Hindlimb muscle (tissue), 1 donor: ENCODE results near the gene PRKACB. TPM values are rescaled to one million over a fixed set of nuclear protein-coding genes. Genes with fewer than 3 reads are reported as not detected.
"Not testable (repeated sequence)": the region's sequence is repeated elsewhere in the genome, so short reads cannot be mapped to it uniquely, and the experiment has no call there.

Experiments used
- DNase-seq: peaks from one replicate; pipeline ENCODE4 v3.0.0-alpha.2; 2013
- polyA plus RNA-seq: library from polyadenylated mRNA; unstranded; fragments of 120-200 nt; gene quantifications from one replicate; pipeline ENCODE4 v1.2.1, GENCODE V29; 2013; ENCODE audit not compliant: insufficient read length

PRKACB gene
- polyA plus RNA-seq, 1 donor, result 21.3 TPM

DNA sequence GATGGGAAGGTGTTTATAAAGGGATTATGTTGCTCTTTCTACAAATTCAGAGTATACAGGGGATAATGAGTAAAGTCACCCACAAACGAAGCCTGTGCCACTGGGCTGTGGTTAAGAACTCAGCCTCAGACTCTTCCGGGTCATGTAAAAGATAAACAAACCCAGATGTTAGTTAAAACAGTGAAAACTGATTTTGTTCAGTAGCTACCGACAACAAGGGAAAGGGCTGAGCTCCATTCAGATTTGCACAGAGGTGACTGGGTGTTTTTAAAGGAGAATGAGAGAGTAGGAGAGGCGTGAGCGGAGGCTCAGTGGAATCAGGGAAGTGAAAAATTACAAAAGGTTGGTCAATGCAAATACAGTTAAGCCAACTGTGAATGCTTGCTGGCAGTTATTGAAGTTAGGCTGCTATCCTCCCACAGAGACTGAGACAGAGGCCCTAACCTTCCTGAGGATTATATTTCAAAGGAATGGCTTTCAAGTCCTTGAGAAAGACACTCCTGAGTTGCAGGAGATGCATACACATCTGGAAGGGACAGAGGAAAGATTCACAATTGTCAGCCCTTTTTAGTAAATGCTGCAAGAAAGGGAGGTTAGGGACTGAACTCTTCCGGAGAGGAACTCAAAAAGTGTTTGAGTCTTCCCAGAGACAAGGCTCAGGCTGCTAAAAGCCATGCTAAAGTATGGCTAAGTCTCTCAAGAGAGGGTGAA lies 127.5 kb downstream of the PRKACB start:
- peak; percentile 15 for DNase-seq

GRCh38 chr1:84272401-84272800 lies 128.3 kb downstream of the PRKACB start:
- DNase-seq, result no peak

DNA sequence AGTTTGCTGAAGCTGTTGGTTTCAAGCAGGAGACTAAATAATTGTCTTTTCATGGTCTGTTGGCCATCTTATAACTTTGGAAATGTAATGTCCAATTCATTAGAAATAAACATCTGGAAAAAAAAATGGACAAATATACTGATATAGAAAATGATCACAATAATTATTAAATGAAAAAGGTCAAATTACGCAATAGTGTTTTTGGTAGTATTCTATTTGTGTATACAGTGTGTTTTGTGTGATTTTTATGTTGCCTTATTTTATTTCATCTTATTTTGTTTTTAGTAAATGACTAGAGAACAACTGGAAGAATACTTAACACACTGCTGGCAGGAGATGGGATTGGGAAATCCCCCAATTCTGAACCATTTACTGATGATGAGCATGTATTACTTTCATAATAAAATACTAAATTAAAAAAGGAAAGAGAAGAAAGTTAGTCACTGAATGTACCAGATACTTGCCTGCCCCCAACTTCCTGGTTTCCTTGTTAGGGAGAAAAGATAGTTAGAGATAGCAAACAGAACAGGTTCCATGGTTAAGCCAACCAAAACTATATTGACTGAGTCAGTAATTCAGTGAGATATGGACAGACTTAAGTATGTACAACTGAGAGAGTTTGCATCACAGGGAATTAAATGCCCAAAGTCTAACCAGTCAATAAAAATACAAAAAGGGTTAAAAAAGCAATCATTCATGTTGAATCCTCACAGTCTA lies 133.4 kb downstream of the PRKACB start:
- DNase-seq, result peak; percentile 26

- no peak for DNase-seq
Observed at GRCh38 chr1:84278905-84279304, 134.8 kb downstream of the PRKACB start.

- DNase-seq, result no peak
Observed at GRCh38 chr1:84280912-84281311, 136.8 kb downstream of the PRKACB start.

DNA sequence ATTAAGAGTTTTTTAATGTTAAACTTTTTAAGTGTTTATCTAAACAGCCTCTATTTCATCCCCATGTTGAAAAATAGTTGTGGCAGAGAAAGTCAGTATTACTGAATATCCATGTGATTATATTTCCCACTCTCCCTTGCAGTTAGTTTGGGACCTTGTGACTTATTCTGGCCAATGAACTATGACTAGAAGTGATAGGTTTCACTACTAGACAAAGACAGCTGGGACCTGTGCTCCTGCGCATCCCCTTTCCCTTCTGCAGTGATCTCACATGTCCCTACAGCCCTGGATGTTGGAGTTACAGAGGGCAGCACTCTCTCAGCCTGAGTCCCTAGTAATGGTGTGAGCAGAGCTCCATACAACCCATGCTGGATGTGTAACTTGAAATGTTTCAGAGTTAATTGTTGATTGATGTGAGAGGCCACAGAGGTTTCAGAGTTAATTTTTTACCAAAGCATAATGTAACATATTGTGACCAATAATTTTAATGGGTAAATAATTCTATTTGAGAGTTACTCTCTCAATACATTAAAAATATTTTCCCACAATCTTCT lies 138.8 kb downstream of the PRKACB start:
- no peak for DNase-seq

GRCh38 chr1:84283381-84283780 lies 139.3 kb downstream of the PRKACB start:
- no peak for DNase-seq

DNA sequence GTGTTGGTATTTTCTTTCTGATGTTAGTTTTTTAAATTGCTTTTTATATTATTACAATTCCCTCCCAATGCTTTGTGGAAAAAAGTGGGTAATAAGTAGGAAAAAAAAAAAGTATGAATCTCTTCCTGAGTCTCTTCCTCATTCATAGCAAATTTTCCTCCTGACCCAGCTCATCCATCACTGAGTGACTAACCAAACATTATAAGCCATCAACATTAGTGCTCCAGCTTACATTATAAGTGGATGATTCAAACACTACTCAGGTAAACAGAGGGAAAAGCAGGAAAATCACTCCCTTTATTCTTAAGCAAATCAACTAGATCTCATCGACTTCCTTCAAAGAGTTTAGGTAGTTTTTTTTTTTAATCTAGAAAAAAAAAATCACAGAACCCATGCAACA lies 142.0 kb downstream of the PRKACB start:
- no peak for DNase-seq

DNA sequence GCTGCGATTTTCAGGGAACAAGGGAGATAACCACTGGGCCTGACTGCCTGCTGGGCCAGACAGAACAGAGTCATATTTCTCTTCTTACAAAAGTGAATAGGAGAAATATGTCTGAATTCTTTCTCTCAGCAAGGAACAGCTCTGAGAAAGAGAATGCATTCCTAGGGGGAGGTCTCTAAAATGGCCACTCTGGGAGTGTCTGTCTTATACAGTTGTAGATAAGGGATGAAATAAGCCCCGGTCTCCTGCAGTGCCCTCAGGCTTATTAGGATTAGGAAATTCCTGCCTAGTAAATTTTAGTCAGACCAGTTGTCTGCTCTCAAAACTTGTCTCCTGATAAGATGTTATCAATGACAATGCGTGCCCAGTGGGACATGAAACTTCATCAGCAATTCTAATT lies 143.3 kb downstream of the PRKACB start:
- DNase-seq, result not testable (repeated sequence)

Other genes starting within 250 kb of the PRKACB start
- 26.6 TPM for gene TTLL7, start 145.1 kb upstream of the PRKACB start, polyA plus RNA-seq
- gene SAMD13, start 157.4 kb downstream of the PRKACB start, polyA plus RNA-seq, result 10.7 TPM